Naive B cell (primary cell): Measurements from ENCODE around the gene PCGF2. TPM values are rescaled to one million over a fixed set of nuclear protein-coding genes. Genes with fewer than 3 reads are reported as not detected.

Source experiments
- ATAC-seq, 2 donors: fragments of 150-1000 bp; cut with Tn5 transposase; 2 replicates each; pipeline ENCODE4 v1.10.0; 2021; ENCODE audit warnings: low read depth in 2 of 2, mild to moderate bottlenecking in 2 of 2, moderate library complexity in 2 of 2
- DNase-seq: peaks from one replicate; pipeline ENCODE4 v3.0.0; 2022
- H3K27ac Mint-ChIP-seq, 6 donors: one replicate each; pipeline ENCODE4 v1.8.0; 2020 to 2022; ENCODE audit warnings: mild to moderate bottlenecking in 6 of 6, mixed read lengths in 6 of 6, moderate library complexity in 5 of 6, inconsistent platforms in 2 of 6
- H3K27me3 Mint-ChIP-seq, 3 donors: one replicate each; pipeline ENCODE4 v1.8.0; 2021 to 2022; ENCODE audit warnings: mixed read lengths in 3 of 3, mild to moderate bottlenecking in 1 of 3
- H3K36me3 Mint-ChIP-seq, 2 donors: one replicate each; pipeline ENCODE4 v1.8.0; 2020 to 2022; ENCODE audit warnings: mixed read lengths in 2 of 2, inconsistent platforms in 1 of 2, mild to moderate bottlenecking in 1 of 2
- H3K4me1 Mint-ChIP-seq, 3 donors: one replicate each; pipeline ENCODE4 v1.8.0; 2020 to 2022; ENCODE audit warnings: mixed read lengths in 3 of 3, inconsistent platforms in 1 of 3, mild to moderate bottlenecking in 1 of 3, moderate library complexity in 1 of 3
- H3K4me3 Mint-ChIP-seq, 8 donors: one replicate each; pipeline ENCODE4 v1.8.0; 2020 to 2022; ENCODE audit warnings: mild to moderate bottlenecking in 8 of 8, mixed read lengths in 8 of 8, moderate library complexity in 8 of 8, inconsistent platforms in 2 of 8
- H3K9me3 Mint-ChIP-seq, 7 donors: one replicate each; pipeline ENCODE4 v1.8.0; 2020 to 2022; ENCODE audit warnings: mixed read lengths in 7 of 7, mild to moderate bottlenecking in 5 of 7, inconsistent platforms in 2 of 7, moderate library complexity in 1 of 7
- polyA plus RNA-seq, 6 donors: library from polyadenylated mRNA; unstranded; fragments of 300-500 nt; fragmentation: Illumina TruSeq; gene quantifications; one replicate each; pipeline ENCODE4 v1.2.3, GENCODE V29; 2021; ENCODE audit warnings: low read depth in 6 of 6

Gene PCGF2
- polyA plus RNA-seq, 6 donors from 2014 or later, result not detected

DNA sequence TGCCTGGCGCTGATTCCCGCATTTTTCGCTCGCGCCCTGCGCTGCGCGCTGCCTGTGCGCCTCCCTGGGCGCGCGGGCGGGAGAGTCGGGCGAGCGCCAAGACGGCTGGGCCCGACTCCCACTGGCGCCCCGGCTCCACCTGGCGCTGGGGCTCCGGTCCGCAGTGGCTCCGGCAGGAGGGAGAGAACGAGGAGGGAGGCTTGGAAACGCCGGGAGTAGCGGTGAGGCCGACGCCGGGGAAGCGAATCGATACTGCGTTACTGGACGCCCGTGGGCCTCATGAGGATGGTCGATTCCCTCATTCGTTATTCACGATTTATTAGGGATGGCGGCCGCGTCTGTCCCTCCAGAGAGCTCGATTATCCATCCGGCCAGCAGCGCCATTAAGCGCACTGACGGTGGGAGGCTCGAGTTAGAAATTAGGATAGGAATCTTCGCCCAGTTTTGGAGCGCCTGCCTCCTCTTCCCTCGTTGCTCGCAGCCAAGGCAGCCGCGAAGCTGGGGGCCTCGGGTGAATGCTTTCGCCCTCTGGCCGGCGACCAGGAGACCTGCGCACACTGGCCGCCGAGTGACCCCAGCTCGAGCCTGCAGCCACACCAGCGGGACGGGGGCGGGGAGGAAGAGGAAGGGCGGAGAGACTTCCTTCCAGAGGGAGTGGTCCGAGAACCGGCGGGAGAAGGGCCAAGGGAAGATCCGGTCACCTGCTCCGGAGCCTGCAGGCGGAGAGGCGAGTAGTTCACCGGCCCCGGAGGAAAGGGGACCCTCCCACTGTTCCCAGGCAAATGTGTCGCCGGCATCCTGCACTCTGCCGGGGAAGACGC, 1.3 kb upstream of the PCGF2 start:
- H3K36me3 Mint-ChIP-seq, result peaks cover 0 to 15% of the 10 kb centered on the region in 2 donors
- peak overlapping the region in 2 of 6 donors; percentile 61 to 82 for H3K27ac Mint-ChIP-seq
- DNase-seq, result no peak
- peaks cover 22 to 46% (median 42%) of the 10 kb centered on the region in 3 donors for H3K27me3 Mint-ChIP-seq
- peaks cover 0 to 4% (median 0%) of the 10 kb centered on the region in 7 donors for H3K9me3 Mint-ChIP-seq
- peak overlapping the region; percentile 58 to 99 (median 88) for H3K4me3 Mint-ChIP-seq
- ATAC-seq, result no peak
- H3K4me1 Mint-ChIP-seq, result peaks cover 47 to 63% (median 60%) of the 10 kb centered on the region in 3 donors

DNA sequence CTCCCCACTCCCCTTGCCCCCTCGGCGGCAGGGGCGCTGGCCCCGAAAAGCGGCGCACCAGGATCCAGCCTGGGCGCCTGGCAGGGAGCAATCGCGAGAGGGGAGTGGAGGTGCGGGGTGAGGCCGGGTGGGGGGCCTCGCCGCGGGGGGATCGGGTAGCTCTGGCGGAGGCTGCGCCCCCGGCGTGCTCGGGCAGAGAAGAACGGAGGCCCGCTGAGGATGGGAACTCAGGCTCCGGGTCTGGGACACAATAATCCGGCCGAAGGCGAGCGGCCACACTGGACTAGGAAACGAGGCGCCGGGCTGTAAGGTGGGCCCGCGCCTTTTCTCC, 721 bp upstream of the PCGF2 start:
- DNase-seq, result no peak
- ATAC-seq, result no peak
- Mint-ChIP-seq H3K9me3 (peaks cover 0 to 4% (median 0%) of the 10 kb centered on the region in 7 donors), H3K4me3 (peak overlapping the region; percentile 58 to 99 (median 88)), H3K27ac (no peak overlapping the region), H3K36me3 (peaks cover 0 to 15% of the 10 kb centered on the region in 2 donors), H3K27me3 (peaks cover 22 to 52% (median 42%) of the 10 kb centered on the region in 3 donors), H3K4me1 (peaks cover 44 to 59% (median 56%) of the 10 kb centered on the region in 3 donors)

DNA sequence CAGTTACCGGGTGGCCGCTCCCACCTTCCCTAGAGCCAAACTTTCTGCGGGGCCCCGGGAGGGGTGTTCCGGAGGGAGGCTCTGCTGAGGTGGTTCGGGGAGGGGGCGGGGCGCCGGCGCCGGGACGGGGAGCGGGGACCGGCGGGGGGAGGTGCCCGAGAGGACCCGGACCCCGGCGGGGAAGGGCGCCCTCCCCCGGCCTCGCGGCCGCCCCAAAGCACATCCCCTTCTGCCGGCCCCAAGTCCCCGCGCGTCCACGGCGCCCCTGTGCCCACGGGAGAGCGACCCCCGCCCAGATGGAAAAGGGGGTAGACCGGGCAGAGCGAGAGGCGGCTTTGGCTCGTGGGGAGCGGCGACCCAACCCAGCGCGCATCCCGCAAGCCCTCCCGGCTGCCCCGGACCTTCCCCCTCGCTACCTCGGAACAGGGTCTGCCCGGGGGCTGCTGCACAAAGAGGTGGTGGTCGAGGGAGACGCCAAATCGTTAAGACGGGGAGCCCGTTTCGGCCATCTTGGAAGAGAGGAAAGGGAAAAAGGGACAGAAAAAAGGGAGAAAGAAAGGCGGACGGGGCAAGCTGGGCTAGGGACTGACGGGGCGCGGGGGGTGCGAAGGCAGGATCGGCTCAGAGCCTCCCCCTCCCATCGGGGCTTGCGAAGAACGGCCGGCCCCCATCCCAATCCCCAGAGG, 530 bp downstream of the PCGF2 start:
- DNase-seq (no peak), ATAC-seq (no peak)
- peaks cover 0 to 4% (median 0%) of the 10 kb centered on the region in 7 donors for H3K9me3 Mint-ChIP-seq
- peaks cover 0 to 12% of the 10 kb centered on the region in 2 donors for H3K36me3 Mint-ChIP-seq
- peaks cover 39 to 47% (median 45%) of the 10 kb centered on the region in 3 donors for H3K4me1 Mint-ChIP-seq
- H3K4me3 Mint-ChIP-seq, result peak overlapping the region; percentile 22 to 95 (median 90)
- H3K27ac Mint-ChIP-seq, result peak overlapping the region in 1 of 6 donors; percentile 38
- peaks cover 22 to 55% (median 42%) of the 10 kb centered on the region in 3 donors for H3K27me3 Mint-ChIP-seq

DNA sequence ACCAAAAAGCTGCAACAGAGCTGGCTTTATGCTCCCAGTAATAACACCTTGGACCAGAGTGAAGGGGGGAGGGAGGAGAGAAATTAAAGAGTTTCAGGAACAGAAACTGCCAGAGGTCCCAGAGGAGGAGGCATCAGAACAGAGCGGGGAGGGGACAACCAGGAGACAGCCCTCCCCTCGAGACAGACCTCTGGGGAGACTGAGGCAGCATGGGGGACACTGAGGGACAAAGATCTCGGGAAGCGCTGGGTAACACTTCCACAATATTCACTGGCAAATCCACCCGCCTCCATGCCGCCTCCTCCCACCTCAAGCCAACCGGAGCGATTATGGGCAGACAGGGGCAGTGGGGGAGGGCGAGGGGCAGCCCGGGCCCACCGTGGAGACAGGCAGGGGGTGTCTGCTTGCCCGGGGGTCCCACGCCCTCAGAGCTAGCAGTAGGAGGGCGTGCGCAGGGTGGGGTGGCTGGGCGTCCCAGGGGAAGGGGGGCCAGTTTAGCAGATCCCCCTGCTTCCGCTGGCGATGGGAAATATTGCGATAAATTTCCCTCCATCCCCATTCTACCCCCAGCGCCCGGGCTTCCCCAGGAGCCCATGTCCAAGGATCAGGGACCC, 1.2 kb downstream of the PCGF2 start:
- peak overlapping the region in 2 of 6 donors; percentile 79 to 83 for H3K27ac Mint-ChIP-seq
- H3K4me3 Mint-ChIP-seq, result peak overlapping the region; percentile 82 to 95 (median 93)
- no peak for DNase-seq
- H3K36me3 Mint-ChIP-seq, result peaks cover 0 to 8% of the 10 kb centered on the region in 2 donors
- peak; percentile 55 to 58 for ATAC-seq
- peaks cover 26 to 55% (median 42%) of the 10 kb centered on the region in 3 donors for H3K27me3 Mint-ChIP-seq
- H3K9me3 Mint-ChIP-seq, result peaks cover 0 to 4% (median 0%) of the 10 kb centered on the region in 7 donors
- H3K4me1 Mint-ChIP-seq, result peaks cover 36 to 44% (median 41%) of the 10 kb centered on the region in 3 donors

DNA sequence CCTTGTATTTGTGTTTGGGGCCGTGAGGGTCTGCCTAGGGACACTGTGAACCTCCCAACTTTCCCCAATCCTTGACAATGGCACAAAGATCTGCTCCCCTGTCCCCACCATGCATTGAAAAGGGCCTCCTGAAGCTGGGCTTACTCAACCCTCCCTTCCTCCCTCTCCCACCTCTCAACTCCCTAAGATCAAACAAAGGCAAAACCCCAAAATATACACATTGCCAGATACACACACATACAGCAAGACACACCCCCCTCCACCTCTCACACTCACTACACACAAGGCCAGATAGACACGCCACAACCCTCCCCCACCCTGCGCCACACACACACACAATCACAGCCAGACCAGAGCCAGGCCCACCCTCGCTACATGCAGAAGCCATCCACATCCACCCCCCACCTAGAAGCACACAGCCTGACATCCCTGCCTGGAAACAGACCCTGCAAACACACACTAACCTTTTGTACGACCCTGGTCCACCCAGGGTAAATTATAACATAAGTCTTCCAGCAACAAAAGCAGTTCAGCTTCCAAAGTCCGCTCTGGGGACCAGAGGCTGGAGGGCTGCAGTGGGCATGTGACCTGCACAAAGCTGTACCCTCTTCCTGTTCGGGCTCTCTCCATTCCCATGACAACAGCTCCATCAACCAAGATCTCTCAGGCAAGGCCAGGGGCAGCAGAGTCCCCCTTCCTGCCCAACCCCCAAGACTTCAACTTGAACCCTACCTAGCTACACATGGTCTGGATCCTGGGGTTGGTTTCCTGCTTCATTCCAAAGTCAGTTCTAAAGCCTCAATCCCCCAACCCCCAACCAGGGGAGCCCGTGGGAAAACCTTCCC, 1.9 kb downstream of the PCGF2 start:
- DNase-seq (no peak), ATAC-seq (no peak)
- H3K36me3 Mint-ChIP-seq, result peaks cover 0 to 8% of the 10 kb centered on the region in 2 donors
- peak overlapping the region; percentile 82 to 95 (median 93) for H3K4me3 Mint-ChIP-seq
- H3K27ac Mint-ChIP-seq, result peak overlapping the region in 2 of 6 donors; percentile 79 to 83
- peaks cover 20 to 52% (median 38%) of the 10 kb centered on the region in 3 donors for H3K27me3 Mint-ChIP-seq
- H3K4me1 Mint-ChIP-seq, result peaks cover 29 to 37% (median 34%) of the 10 kb centered on the region in 3 donors
- no peaks in the 10 kb centered on the region for H3K9me3 Mint-ChIP-seq

DNA sequence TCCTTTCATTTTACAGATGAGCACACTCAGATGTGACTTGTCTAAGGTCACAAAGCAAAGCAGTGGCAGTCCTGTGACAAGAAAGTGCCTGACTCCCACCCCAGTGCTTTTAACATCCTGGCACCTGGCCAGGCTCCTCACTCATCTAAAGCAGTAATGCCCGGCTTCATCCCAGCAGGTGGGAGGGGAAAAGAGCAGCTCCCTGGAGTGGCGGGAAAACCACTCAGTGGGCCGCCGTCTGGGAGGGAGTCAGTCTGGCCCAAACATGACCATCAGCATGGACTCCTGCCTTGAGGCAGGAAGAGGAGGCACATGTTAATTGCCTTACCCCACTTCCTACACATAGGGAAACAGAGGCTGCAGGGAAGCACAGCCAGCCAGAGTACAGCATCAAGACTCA, 2.6 kb downstream of the PCGF2 start:
- peaks cover 13 to 45% (median 32%) of the 10 kb centered on the region in 3 donors for H3K27me3 Mint-ChIP-seq
- no peak for ATAC-seq
- peaks cover 0 to 8% of the 10 kb centered on the region in 2 donors for H3K36me3 Mint-ChIP-seq
- peak overlapping the region in 2 of 8 donors; percentile 91 to 93 for H3K4me3 Mint-ChIP-seq
- peaks cover 24 to 30% (median 27%) of the 10 kb centered on the region in 3 donors for H3K4me1 Mint-ChIP-seq
- H3K27ac Mint-ChIP-seq, result peak overlapping the region in 1 of 6 donors; percentile 54
- DNase-seq, result no peak
- no peaks in the 10 kb centered on the region for H3K9me3 Mint-ChIP-seq

DNA sequence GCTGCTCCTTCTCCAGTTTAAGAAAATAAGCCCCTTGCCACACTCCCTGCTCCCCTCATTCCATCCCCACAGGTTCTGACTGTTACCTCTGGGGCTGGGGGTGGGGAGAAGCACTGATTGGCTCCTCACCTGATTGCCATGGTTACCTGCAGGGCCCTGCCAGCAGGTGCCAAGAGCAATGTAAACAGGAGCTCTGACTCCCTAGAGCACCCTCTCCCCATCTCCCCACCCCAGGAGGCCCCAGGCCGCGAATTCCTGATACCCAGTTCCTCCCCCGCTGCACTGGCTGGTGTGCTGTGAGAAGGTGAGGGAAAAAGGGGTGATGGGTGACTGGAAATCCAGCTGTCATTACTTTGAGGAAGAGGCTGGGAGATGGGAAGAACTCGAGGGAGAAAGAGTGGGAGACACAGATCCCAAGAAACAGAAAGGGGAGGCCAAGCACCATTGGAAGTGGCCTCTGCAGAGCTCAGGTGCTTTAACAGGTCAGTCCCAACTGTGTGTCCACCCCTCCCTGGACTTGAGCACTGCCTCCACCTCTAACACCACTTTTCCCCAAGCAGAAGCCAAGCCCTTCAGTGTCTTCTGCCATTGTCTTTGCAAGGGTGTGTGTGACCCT, 4.5 kb downstream of the PCGF2 start:
- no peak for ATAC-seq
- Mint-ChIP-seq H3K9me3 (no peaks in the 10 kb centered on the region), H3K36me3 (peaks cover 0 to 8% of the 10 kb centered on the region in 2 donors), H3K27me3 (peaks cover 13 to 41% (median 34%) of the 10 kb centered on the region in 3 donors), H3K27ac (peak overlapping the region in 1 of 6 donors; percentile 33), H3K4me1 (peaks cover 15 to 16% (median 16%) of the 10 kb centered on the region in 3 donors), H3K4me3 (peak overlapping the region in 2 of 8 donors; percentile 16 to 77)
- DNase-seq, result no peak

DNA sequence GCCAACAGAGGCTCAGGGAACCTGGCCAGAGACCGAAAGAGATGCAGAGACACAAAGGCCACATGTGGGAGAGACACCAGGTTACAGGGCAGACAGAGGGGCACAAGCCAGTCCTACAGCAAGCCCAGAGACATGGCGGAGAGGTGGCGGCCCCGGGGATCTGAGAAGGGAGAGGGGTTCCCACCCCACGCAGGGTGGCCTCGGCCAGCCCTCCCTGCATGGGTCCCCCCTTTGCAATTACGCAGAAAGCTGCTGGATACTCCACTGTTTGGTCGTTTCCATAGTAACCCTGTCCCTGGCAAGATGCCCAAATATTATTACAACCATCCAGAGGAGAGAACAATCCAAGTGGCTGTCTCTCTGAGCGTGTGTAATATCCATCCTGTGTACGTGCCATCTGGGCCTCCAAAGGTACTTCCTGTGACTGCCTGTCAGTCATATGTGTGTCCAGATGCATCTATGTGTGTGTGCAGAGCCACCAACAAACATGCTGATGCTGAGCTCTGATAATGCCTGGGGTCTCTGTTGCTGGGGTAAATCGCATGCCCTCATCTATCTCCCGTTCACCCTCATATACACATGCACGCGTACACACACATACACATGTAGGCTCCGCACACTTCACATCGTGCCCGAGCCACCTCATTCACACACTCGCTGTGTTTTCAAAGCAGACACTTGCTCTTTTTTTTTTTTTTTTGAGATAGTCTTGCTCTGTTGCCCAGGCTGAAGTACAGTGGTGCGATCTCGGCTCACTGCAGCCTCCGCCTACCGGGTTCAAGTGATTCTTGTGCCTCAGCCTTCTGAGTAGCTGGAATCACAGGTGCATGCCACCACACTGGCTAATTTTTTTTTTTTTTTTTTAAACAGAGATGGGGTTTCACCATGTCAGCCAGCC, 5.5 kb downstream of the PCGF2 start:
- Mint-ChIP-seq H3K9me3 (no peaks in the 10 kb centered on the region), H3K36me3 (peaks cover 0 to 8% of the 10 kb centered on the region in 2 donors), H3K27me3 (peaks cover 13 to 45% (median 35%) of the 10 kb centered on the region in 3 donors), H3K27ac (peak overlapping the region in 1 of 6 donors; percentile 64), H3K4me3 (no peak overlapping the region), H3K4me1 (peaks cover 14 to 18% (median 15%) of the 10 kb centered on the region in 3 donors)
- no peak for DNase-seq
- ATAC-seq, result no peak

DNA sequence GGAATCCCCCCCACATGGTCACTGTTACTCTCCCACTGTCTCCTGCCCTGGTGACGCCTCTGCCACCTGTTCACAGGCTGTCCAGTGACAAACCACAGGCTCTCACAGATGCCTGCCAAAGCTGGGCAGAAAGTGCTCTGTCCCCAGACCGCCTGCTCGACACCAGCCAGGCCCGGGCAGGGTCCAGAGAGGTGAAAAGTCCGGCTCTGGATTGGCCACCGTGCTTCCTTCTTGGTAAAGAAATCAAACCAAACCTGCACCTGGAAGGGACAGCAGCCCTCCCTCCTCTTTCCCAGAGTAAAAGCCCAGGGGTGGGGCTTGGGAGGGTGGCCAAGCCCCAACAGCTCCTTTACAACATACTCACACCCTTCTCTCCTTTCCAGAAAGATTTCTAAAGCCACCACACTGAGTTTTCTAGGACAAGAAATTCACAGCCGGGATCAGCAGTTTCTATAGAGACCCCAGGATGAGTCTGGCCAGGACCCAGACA, 6.2 kb downstream of the PCGF2 start:
- peaks cover 13 to 41% (median 30%) of the 10 kb centered on the region in 3 donors for H3K27me3 Mint-ChIP-seq
- no peak for ATAC-seq
- DNase-seq, result no peak
- no peaks in the 10 kb centered on the region for H3K9me3 Mint-ChIP-seq
- H3K36me3 Mint-ChIP-seq, result peaks cover 0 to 6% of the 10 kb centered on the region in 2 donors
- H3K27ac Mint-ChIP-seq, result peak overlapping the region in 1 of 6 donors; percentile 64
- no peak overlapping the region for H3K4me3 Mint-ChIP-seq
- peaks cover 12 to 17% (median 13%) of the 10 kb centered on the region in 3 donors for H3K4me1 Mint-ChIP-seq

DNA sequence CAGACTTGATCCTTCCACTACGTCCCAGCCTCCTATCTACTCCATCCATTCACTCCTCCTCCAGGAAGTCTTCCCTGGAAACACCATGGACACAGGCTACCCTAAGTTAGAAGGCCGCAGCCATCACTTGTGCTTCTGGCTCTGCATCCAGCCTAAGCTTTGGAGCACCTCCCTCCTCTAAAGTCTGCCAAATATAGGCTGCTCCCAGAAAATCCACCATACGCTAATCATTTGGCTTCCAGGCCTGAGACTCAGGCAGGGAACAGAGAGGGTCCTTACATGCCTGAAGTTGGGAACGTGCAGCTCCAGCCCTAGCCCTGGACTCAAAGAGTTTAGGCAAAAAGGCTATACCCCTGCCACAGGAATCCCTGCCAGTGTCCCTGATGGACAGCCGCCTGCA, 6.7 kb downstream of the PCGF2 start:
- Mint-ChIP-seq H3K4me3 (no peak overlapping the region), H3K27me3 (peaks cover 8 to 36% (median 24%) of the 10 kb centered on the region in 3 donors)

DNA sequence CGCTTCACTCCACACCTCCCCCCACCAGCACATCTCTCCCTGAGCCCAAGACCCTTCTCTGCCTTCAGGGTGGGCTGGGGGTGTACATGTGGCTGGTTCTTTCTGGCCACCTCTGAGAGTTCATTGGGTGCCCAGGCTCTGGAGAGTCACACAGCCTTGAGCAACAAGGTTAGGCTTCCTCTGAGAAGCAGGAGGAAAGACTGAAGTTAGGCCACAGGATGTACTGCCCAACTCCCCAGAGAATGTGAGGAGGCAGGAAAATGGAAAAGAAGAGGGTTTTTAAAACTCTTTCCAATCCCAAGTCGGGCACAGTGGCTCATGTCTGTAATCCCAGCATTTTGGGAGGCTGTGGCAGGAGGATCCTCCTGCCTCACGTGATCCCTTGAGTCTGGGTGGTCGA, 7.3 kb downstream of the PCGF2 start:
- ATAC-seq (no peak), DNase-seq (no peak)
- no peaks in the 10 kb centered on the region for H3K9me3 Mint-ChIP-seq
- H3K36me3 Mint-ChIP-seq, result no peaks in the 10 kb centered on the region
- no peak overlapping the region for H3K27ac Mint-ChIP-seq
- no peak overlapping the region for H3K4me3 Mint-ChIP-seq
- peaks cover under 1 to 6% (median 1%) of the 10 kb centered on the region in 3 donors for H3K4me1 Mint-ChIP-seq
- H3K27me3 Mint-ChIP-seq, result peaks cover 5 to 30% (median 18%) of the 10 kb centered on the region in 3 donors

More for the DNA sequence above, 6.7 kb downstream of the PCGF2 start:
- peaks cover 7 to 12% (median 8%) of the 10 kb centered on the region in 3 donors for H3K4me1 Mint-ChIP-seq
- DNase-seq (no peak), ATAC-seq (no peak)
- H3K36me3 Mint-ChIP-seq, result peaks cover 0 to under 1% of the 10 kb centered on the region in 2 donors
- H3K27ac Mint-ChIP-seq, result peak overlapping the region in 1 of 6 donors; percentile 73
- H3K9me3 Mint-ChIP-seq, result no peaks in the 10 kb centered on the region
